ENCODE measurements around the gene GCDH.

Gene GCDH

DNA sequence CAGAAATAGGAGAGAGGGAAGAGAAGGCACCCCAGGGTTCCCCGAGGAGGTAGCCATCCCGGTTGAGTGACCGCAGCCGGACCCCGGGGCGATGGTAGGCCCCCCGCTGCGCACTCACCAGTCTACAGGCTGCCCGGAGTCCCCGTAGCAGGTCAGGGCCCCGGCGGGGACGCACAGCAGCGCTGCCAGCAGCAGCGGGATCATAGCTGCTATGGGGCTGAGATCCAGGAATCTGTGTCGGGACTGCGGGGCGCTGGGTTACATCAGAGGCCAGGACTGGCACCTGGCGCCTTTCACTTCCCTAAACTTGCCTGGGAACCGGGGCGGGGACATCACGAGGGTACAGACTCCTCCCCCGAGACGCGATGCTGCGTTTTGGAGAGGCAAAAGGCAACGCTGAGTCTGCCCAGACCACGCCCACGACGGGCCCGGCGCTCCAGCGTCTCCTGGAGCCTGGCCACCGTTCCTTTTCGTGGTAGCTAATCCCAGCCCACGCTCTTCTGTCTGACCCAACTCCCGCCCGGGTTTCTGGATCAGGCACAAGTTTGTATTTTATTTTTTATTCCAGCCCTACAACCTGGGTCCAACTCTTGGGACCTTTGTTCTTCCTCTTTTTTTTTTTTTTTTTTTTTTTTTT is 9.7 kb upstream of the GCDH start, which contains the start of gene DNASE2:
TSS of gene DNASE2 (minus strand) at position 278 of the 637 bp plus-strand sequence. CDS start at position 204, 74 bp downstream.
- no peaks in the 10 kb centered on the region for H3K36me3 Mint-ChIP-seq (ENCODE audit: low read depth)
- peaks cover 3% of the 10 kb centered on the region for H3K9me3 Mint-ChIP-seq
- H3K4me3 Mint-ChIP-seq: peak within 1 kb of the TSS; percentile 82 to 87 (median 83)
- H3K27me3 Mint-ChIP-seq (ENCODE audit: low read depth): peaks cover 56% of the 10 kb centered on the region
- H3K4me1 Mint-ChIP-seq: peaks cover 2% of the 10 kb centered on the region
- TF ChIP-seq, protein P1, sequence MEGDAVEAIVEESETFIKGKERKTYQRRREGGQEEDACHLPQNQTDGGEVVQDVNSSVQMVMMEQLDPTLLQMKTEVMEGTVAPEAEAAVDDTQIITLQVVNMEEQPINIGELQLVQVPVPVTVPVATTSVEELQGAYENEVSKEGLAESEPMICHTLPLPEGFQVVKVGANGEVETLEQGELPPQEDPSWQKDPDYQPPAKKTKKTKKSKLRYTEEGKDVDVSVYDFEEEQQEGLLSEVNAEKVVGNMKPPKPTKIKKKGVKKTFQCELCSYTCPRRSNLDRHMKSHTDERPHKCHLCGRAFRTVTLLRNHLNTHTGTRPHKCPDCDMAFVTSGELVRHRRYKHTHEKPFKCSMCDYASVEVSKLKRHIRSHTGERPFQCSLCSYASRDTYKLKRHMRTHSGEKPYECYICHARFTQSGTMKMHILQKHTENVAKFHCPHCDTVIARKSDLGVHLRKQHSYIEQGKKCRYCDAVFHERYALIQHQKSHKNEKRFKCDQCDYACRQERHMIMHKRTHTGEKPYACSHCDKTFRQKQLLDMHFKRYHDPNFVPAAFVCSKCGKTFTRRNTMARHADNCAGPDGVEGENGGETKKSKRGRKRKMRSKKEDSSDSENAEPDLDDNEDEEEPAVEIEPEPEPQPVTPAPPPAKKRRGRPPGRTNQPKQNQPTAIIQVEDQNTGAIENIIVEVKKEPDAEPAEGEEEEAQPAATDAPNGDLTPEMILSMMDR (IDR thresholded peaks at IDR 0.05; ENCODE audit: unreplicated experiment in 3 of 3): no peak
- H3K27ac Mint-ChIP-seq: peak within 1 kb of the TSS; percentile 32 to 63 (median 44)

DNA sequence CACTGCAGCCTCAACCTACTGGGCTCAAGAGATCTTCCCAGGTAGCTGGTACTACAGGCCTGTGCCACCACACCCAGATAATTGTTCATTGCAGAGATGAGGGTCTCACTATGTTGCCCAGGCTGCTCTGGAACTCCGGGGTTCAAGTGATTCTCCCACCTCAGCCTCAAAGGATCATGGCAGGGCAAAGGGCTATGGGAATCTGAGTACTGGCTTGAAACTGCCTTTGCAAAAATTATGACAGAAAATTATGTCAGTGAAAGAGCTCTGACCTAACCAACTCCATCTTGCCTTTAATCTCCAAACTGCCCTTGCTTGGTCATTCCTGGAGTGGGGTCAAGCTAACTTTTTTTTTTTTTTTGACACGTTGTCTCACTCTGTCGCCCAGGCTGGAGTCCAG is 8.4 kb upstream of the GCDH start:
- peak overlapping the region; percentile 75 to 83 (median 82) for H3K4me3 Mint-ChIP-seq
- peaks cover 3% of the 10 kb centered on the region for H3K9me3 Mint-ChIP-seq
- no peak overlapping the region for H3K27ac Mint-ChIP-seq
- peaks cover 68% of the 10 kb centered on the region for H3K27me3 Mint-ChIP-seq (ENCODE audit: low read depth)
- TF ChIP-seq, protein P1 (IDR thresholded peaks at IDR 0.05; ENCODE audit: unreplicated experiment in 3 of 3): no peak
- peaks cover 5% of the 10 kb centered on the region for H3K4me1 Mint-ChIP-seq
- H3K36me3 Mint-ChIP-seq (ENCODE audit: low read depth): no peaks in the 10 kb centered on the region

DNA sequence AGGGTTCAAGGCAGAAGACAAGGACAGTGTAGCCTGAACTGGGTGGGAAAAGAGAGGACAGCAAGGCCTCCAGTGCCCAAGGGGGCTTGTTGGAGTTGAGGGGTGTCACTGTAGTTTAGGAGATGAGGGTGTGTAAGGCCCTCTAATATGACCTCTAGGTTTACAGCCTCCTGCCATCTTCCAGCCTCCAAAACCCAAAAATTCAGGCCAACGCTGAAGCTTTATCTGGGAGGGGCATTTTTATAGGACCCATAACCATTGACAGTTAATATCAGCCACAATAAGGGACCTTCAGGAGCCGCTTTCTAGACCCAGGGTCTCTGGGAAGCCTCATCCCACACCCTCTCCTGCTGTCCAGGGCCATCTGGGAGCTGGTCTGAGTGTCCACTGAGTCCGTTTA is 6.8 kb upstream of the GCDH start:
- H3K27me3 Mint-ChIP-seq (ENCODE audit: low read depth): peaks cover 77% of the 10 kb centered on the region
- H3K9me3 Mint-ChIP-seq: peaks cover 3% of the 10 kb centered on the region
- no peak overlapping the region for H3K27ac Mint-ChIP-seq
- H3K4me3 Mint-ChIP-seq: peak overlapping the region in 2 of 3 experiments; percentile 48 to 58
- H3K4me1 Mint-ChIP-seq: peaks cover 5% of the 10 kb centered on the region
- H3K36me3 Mint-ChIP-seq (ENCODE audit: low read depth): no peaks in the 10 kb centered on the region
- TF ChIP-seq, protein P1 (IDR thresholded peaks at IDR 0.05; ENCODE audit: unreplicated experiment in 3 of 3): no peak

DNA sequence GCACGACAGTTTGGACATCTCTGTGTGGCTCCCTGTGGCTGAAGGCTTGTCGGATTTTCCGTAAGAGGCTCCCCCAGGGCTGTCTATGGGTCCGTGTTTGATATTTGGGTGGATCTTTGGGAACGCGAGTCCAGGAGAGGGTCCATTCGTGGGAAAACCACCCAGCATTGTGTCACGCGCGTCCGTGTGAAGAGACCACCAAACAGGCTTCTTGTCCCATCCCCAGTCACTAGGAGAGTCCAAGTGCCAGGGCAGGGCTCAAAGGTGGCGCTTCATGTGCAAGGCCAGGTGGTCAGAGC is 6.4 kb upstream of the GCDH start:
- Mint-ChIP-seq H3K4me1 (peaks cover 5% of the 10 kb centered on the region), H3K27me3 (ENCODE audit: low read depth) (peaks cover 74% of the 10 kb centered on the region), H3K36me3 (ENCODE audit: low read depth) (no peaks in the 10 kb centered on the region), H3K27ac (no peak overlapping the region), H3K9me3 (peaks cover 3% of the 10 kb centered on the region), H3K4me3 (no peak overlapping the region)
- TF ChIP-seq, protein P1 (IDR thresholded peaks at IDR 0.05; ENCODE audit: unreplicated experiment in 3 of 3): no peak

DNA sequence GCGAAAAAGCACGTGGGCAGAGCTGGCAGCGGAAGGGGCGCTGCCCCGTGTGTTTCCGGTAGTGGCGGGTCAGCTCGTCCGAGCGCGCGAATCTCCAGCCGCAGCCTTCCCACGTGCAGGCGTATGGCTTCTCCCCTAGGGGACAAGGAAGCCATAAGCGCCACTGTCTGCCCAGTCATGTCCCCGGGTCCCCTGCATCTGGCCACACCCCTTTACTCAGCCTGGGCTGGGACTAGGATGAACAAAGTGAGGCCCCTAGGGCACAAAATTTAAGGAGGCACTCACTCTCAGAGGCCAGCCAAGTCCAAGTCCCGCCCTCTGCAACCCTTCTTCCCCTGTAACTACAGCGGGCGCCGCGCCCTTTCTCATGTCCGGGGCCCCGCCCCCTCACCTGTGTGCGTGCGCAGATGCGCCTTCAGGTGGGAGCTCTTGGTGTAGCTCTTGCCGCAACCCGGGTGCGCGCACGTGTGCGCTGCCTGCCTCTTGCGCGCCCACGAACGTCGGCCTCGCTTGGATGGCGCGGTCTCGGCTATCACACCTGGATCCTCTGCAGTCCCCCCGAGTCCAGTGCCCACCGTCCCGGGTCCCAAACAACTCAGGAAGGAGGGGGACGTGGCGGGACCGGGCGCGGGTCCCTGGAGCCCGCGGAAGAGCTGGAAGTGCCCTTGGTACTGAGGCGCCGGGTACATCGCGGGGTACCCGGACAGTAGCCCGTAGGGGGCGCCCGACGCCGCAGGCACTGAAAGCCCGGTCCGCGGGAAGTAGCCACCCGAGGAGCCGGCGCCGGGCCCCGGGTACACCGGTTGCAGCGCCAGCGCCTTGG is 5.8 kb upstream of the GCDH start:
- H3K9me3 Mint-ChIP-seq: peaks cover 3% of the 10 kb centered on the region
- H3K4me3 Mint-ChIP-seq: peak overlapping the region; percentile 44 to 71 (median 53)
- H3K27ac Mint-ChIP-seq: no peak overlapping the region
- peaks cover 5% of the 10 kb centered on the region for H3K4me1 Mint-ChIP-seq
- TF ChIP-seq, protein P1 (IDR thresholded peaks at IDR 0.05; ENCODE audit: unreplicated experiment in 3 of 3): peak; percentile 38 to 54 (median 48)
- H3K36me3 Mint-ChIP-seq (ENCODE audit: low read depth): no peaks in the 10 kb centered on the region
- H3K27me3 Mint-ChIP-seq (ENCODE audit: low read depth): peaks cover 69% of the 10 kb centered on the region
